ENCODE measurements around the gene GDF2.

Gene GDF2

GRCh38 chr10:47311932-47312662, 10.2 kb upstream of the GDF2 start:
- peak; percentile 88 for DNase-seq (ENCODE audit: low spot score)

- DNase-seq (ENCODE audit: low spot score) = no peak
Observed at GRCh38 chr10:47312663-47312995, 9.6 kb upstream of the GDF2 start.

GRCh38 chr10:47314416-47314970, 7.8 kb upstream of the GDF2 start:
- DNase-seq (ENCODE audit: low spot score) = no peak

- no peak for DNase-seq (ENCODE audit: low spot score)
Observed at GRCh38 chr10:47315421-47315820, 6.8 kb upstream of the GDF2 start.

GRCh38 chr10:47316131-47316530, 6.1 kb upstream of the GDF2 start:
- no peak for DNase-seq (ENCODE audit: low spot score)

- no peak for DNase-seq (ENCODE audit: low spot score)
Observed at GRCh38 chr10:47317251-47317650, 5.0 kb upstream of the GDF2 start.

GRCh38 chr10:47318706-47319105, 3.5 kb upstream of the GDF2 start:
- DNase-seq (ENCODE audit: low spot score) = no peak

- DNase-seq (ENCODE audit: low spot score) = no peak
Observed at GRCh38 chr10:47319784-47320183, 2.5 kb upstream of the GDF2 start.

GRCh38 chr10:47320812-47321211, 1.4 kb upstream of the GDF2 start:
- no peak for DNase-seq (ENCODE audit: low spot score)

GRCh38 chr10:47321521-47322195, 596 bp upstream of the GDF2 start:
- DNase-seq (ENCODE audit: low spot score) = no peak

GRCh38 chr10:47323087-47323486, 833 bp downstream of the GDF2 start:
- DNase-seq (ENCODE audit: low spot score) = no peak

- no peak for DNase-seq (ENCODE audit: low spot score)
Observed at GRCh38 chr10:47323636-47324296, 1.5 kb downstream of the GDF2 start.

- no peak for DNase-seq (ENCODE audit: low spot score)
Observed at GRCh38 chr10:47325303-47326291, 3.3 kb downstream of the GDF2 start.

GRCh38 chr10:47326306-47326926, 4.2 kb downstream of the GDF2 start:
- DNase-seq (ENCODE audit: low spot score) = no peak

- DNase-seq (ENCODE audit: low spot score) = no peak
Observed at GRCh38 chr10:47326927-47327330, 4.7 kb downstream of the GDF2 start.

GRCh38 chr10:47329855-47330254, 7.6 kb downstream of the GDF2 start:
- DNase-seq (ENCODE audit: low spot score) = no peak

GRCh38 chr10:47330366-47330765, 8.1 kb downstream of the GDF2 start:
- no peak for DNase-seq (ENCODE audit: low spot score)

GRCh38 chr10:47330804-47331203, 8.6 kb downstream of the GDF2 start:
- DNase-seq (ENCODE audit: low spot score) = no peak

- DNase-seq (ENCODE audit: low spot score) = no peak
Observed at GRCh38 chr10:47331491-47331890, 9.2 kb downstream of the GDF2 start.

GRCh38 chr10:47331954-47332353, 9.7 kb downstream of the GDF2 start:
- DNase-seq (ENCODE audit: low spot score) = no peak

GRCh38 chr10:47332371-47332770, 10.1 kb downstream of the GDF2 start:
- DNase-seq (ENCODE audit: low spot score) = no peak

Data from ecto neural progenitor cell (in vitro differentiated cells).